ENCODE results near the gene ARHGAP26.

DNA sequence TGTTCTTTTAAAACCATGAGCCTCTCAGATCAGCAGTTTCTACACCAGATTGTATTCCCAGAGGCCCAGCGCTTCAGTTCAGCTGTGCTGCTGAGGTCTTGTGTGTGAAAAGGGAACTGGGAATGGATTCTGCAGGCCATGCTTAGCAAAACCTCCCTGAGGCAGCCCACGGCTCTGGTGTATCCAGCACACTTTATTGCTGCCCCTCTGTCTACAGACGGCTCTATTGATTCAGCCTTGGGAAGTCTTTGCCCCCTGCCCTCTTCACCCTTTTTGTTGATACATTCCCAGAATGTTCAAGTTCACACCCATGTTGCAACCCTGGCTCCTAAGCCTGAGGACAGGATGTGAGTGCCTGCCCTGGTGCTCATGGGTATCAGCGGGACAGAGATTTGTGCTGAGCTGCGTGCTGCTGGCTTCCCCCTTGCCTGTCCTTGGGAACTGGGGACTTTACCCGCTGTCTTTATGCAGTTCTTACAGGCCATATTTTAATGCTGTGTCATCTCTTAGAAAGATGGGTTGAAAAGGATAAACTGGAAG is 37.3 kb downstream of the ARHGAP26 start:
- TF ChIP-seq EP300 (IDR thresholded peaks at IDR 0.05; ENCODE audit: low read depth) (no peak), CTCF (IDR thresholded peaks at IDR 0.05) (no peak), POLR2A (IDR thresholded peaks at IDR 0.05) (no peak), POLR2AphosphoS5 (IDR thresholded peaks at IDR 0.05) (no peak)
